Thyroid gland (tissue), 4 donors: ENCODE measurements around the gene GFRA4. TPM values are rescaled to one million over a fixed set of nuclear protein-coding genes. Genes with fewer than 3 reads are reported as not detected.
A peak's percentile ranks its signal among the peaks of the same experiment; 100 is the strongest.

ENCODE experiments used
- DNase-seq, 2 donors: peaks; one replicate each; pipeline ENCODE4 v3.0.0-alpha.2; 2019
- H3K27ac ChIP-seq, 3 donors: fragments of 200-600 bp; sonication (generic); 1 replicate in 2 of 3; 2 replicates in 1 of 3; pipeline ENCODE4 v1.5.1; 2016 to 2019; ENCODE audit warnings: mild to moderate bottlenecking in 1 of 3, moderate library complexity in 1 of 3
- H3K27me3 ChIP-seq: fragments of 200-600 bp; sonication (generic); one replicate; pipeline ENCODE4 v1.5.1; 2019
- H3K36me3 ChIP-seq, 2 donors: fragments of 200-600 bp; sonication (generic); one replicate each; pipeline ENCODE4 v1.5.1; 2016 to 2019
- H3K4me1 ChIP-seq, 2 donors: fragments of 200-600 bp; sonication (generic); one replicate each; pipeline ENCODE4 v1.5.1; 2017 to 2019
- H3K4me3 ChIP-seq, 3 donors: fragments of 200-600 bp; sonication (generic); replicated peaks in 1 of 3; 1 replicate in 2 of 3; 2 replicates in 1 of 3; pipeline ENCODE4 v1.5.1; 2016; ENCODE audit warnings: mild to moderate bottlenecking in 1 of 3
- H3K9me3 ChIP-seq: fragments of 200-600 bp; sonication (generic); one replicate; pipeline ENCODE4 v1.5.1; 2017
- POLR2A ChIP-seq, 2 donors: fragments of 450-650 bp; IDR thresholded peaks; one replicate each; pipeline ENCODE4 v1.6.1; 2017; ENCODE audit warnings: antibody characterized with exemption in 2 of 2, mild to moderate bottlenecking in 2 of 2, moderate library complexity in 1 of 2
- WGBS, 2 donors: methylation state at CpG; one replicate each; pipeline ENCODE4 v1.1.5; 2017; 5-methylcytosine and 5-hydroxymethylcytosine counted together
- intact Hi-C: fragments of 100-400 bp; cut with DNase I; formaldehyde crosslinking; loops from one replicate; pipeline ENCODE4 v1.15.1; 2023
- total RNA-seq, 4 donors: library from RNA; depleted of rRNA; stranded (reverse); fragments of >200 nt; gene quantifications; one replicate each; pipeline ENCODE4 v1.2.3, GENCODE V29; 2016
- TF ChIP-seq, protein P1 (sequence below), 6 experiments: fragments of 200-600 bp in 3 of 6; fragments of 450-650 bp in 3 of 6; sonication (generic) in 3 of 6; IDR thresholded peaks; one replicate each; pipeline ENCODE4 v1.5.1; 2016 to 2019; ENCODE audit warnings: antibody characterized with exemption in 6 of 6, mild to moderate bottlenecking in 2 of 6, inconsistent platforms in 1 of 6, moderate library complexity in 1 of 6

The GFRA4 gene
- total RNA-seq, 4 donors from 2014 or later, result 0.81 to 3.0 (median 3.0) TPM; not detected in 1

DNA sequence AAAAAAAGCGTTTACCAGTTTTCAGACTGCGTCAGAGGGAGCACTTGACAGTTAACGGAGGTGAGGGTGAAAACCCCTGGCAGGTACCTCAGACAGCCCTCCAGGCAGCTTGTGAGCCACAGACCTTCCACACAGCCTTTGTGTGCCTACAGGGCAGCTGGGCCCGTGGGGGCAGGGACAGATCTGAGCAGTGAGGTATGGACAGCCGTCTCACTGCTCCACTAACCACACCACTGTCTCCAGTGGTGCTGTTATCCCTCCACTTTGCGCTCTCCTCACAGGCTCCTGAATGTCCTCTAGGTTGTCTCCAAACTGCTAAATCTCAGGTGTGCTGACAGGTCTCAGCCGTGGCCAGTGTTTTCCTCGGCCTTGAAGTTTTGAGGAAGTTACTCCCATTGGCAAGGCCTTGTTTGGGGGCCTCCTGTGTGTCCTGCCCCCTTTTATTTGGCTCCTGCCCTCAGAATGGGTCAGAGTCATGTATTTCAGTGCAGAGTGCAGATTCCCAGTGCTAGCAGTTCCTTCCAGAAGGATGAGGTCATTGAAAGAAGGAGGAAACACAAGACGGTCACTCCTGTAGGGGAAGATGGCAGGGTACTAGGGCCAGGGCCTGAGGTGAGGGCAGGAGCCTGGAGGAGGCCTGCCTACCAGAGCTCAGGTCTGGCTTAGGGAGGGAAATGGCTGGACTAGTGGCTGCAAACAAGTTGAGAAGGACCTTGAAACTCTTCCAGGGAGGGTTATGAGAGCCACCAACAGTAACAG, 11.8 kb downstream of the GFRA4 start:
- intact Hi-C loops, result no loop called here
- WGBS, 2 donors, result 79 to 86% methylated on average over 9 of the region's 9 CpGs

GRCh38 chr20:3648951-3649350, 14.2 kb downstream of the GFRA4 start:
- Histone ChIP-seq H3K9me3 (no peaks in the 10 kb centered on the region), H3K27me3 (no peaks in the 10 kb centered on the region), H3K27ac (no peak overlapping the region), H3K4me3 (no peak overlapping the region), H3K36me3 (peaks cover 0 to 2% of the 10 kb centered on the region in 2 donors), H3K4me1 (peaks cover 14 to 25% of the 10 kb centered on the region in 2 donors)
- TF ChIP-seq POLR2A (IDR thresholded peaks at IDR 0.05), result no peak
- TF ChIP-seq, protein P1, sequence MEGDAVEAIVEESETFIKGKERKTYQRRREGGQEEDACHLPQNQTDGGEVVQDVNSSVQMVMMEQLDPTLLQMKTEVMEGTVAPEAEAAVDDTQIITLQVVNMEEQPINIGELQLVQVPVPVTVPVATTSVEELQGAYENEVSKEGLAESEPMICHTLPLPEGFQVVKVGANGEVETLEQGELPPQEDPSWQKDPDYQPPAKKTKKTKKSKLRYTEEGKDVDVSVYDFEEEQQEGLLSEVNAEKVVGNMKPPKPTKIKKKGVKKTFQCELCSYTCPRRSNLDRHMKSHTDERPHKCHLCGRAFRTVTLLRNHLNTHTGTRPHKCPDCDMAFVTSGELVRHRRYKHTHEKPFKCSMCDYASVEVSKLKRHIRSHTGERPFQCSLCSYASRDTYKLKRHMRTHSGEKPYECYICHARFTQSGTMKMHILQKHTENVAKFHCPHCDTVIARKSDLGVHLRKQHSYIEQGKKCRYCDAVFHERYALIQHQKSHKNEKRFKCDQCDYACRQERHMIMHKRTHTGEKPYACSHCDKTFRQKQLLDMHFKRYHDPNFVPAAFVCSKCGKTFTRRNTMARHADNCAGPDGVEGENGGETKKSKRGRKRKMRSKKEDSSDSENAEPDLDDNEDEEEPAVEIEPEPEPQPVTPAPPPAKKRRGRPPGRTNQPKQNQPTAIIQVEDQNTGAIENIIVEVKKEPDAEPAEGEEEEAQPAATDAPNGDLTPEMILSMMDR (IDR thresholded peaks at IDR 0.05), result no peak
- DNase-seq, result no peak
- intact Hi-C loops, result no loop called here
- WGBS, 2 donors, result 93 to 95% methylated on average over 9 of the region's 9 CpGs

More for the DNA sequence above, 11.8 kb downstream of the GFRA4 start:
- DNase-seq, result peak in 1 of 2 donors; percentile 27
- TF ChIP-seq POLR2A (IDR thresholded peaks at IDR 0.05), result no peak
- TF ChIP-seq, protein P1 (IDR thresholded peaks at IDR 0.05), result no peak
- no peaks in the 10 kb centered on the region for H3K9me3 ChIP-seq
- no peak overlapping the region for H3K4me3 ChIP-seq
- peak overlapping the region in 2 of 3 donors; percentile 20 to 28 for H3K27ac ChIP-seq
- no peaks in the 10 kb centered on the region for H3K27me3 ChIP-seq
- peaks cover 0 to 2% of the 10 kb centered on the region in 2 donors for H3K36me3 ChIP-seq
- H3K4me1 ChIP-seq, result peaks cover 20 to 39% of the 10 kb centered on the region in 2 donors

DNA sequence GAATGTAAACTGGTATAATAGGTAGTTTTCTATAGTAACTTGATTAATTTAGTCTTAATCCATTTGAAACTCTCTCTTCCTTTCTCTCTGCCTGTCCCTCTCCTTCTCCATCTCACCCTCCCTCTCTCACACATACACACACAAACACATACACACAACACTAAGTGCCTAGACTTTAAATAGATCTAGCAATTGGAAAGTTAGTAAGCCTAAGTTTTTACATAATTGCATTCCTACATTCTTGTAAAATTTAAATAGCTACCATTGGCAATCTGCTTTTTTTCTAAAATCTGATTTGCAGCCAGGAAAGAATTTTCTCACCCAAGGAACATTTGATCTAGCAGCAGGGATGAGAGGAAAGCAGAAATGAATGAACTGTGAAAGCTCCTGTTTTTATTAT, 15.7 kb downstream of the GFRA4 start:
- no peak for DNase-seq
- Histone ChIP-seq H3K4me1 (peaks cover 7 to 10% of the 10 kb centered on the region in 2 donors), H3K4me3 (no peak overlapping the region), H3K9me3 (no peaks in the 10 kb centered on the region), H3K27ac (no peak overlapping the region), H3K27me3 (no peaks in the 10 kb centered on the region), H3K36me3 (peaks cover 0 to 2% of the 10 kb centered on the region in 2 donors)
- intact Hi-C loops, result no loop called here
- TF ChIP-seq POLR2A (IDR thresholded peaks at IDR 0.05), result no peak
- TF ChIP-seq, protein P1 (IDR thresholded peaks at IDR 0.05), result no peak

GRCh38 chr20:3646651-3647050, 16.5 kb downstream of the GFRA4 start:
- Histone ChIP-seq H3K4me1 (peaks cover 6 to 7% of the 10 kb centered on the region in 2 donors), H3K36me3 (peaks cover 0 to 2% of the 10 kb centered on the region in 2 donors), H3K27ac (no peak overlapping the region), H3K9me3 (no peaks in the 10 kb centered on the region), H3K27me3 (no peaks in the 10 kb centered on the region), H3K4me3 (no peak overlapping the region)
- TF ChIP-seq, protein P1 (IDR thresholded peaks at IDR 0.05), result no peak
- no peak for TF ChIP-seq POLR2A (IDR thresholded peaks at IDR 0.05)
- intact Hi-C loops, result no loop called here
- 90 to 94% methylated on average over 13 of the region's 13 CpGs for WGBS, 2 donors
- no peak for DNase-seq

GRCh38 chr20:3646067-3646440, 17.1 kb downstream of the GFRA4 start:
- 86 to 95% methylated on average over 5 of the region's 5 CpGs for WGBS, 2 donors
- intact Hi-C loops, result no loop called here
- no peak overlapping the region for H3K27ac ChIP-seq
- peaks cover 1 to 7% of the 10 kb centered on the region in 2 donors for H3K4me1 ChIP-seq
- DNase-seq, result no peak
- no peak overlapping the region for H3K4me3 ChIP-seq
- H3K9me3 ChIP-seq, result no peaks in the 10 kb centered on the region
- H3K27me3 ChIP-seq, result no peaks in the 10 kb centered on the region
- TF ChIP-seq, protein P1 (IDR thresholded peaks at IDR 0.05), result no peak
- TF ChIP-seq POLR2A (IDR thresholded peaks at IDR 0.05), result no peak
- H3K36me3 ChIP-seq, result peaks cover 0 to 2% of the 10 kb centered on the region in 2 donors
